ENCODE results near the gene MRC2.

MRC2 gene

GRCh38 chr17:62627219-62627903, at the start of gene MRC2:
Gene MRC2 (plus strand): TSS chr17:62627670. CDS start chr17:62627803, 133 bp downstream.
- ATAC-seq = peak; percentile 67
- TF ChIP-seq PATZ1 (CRISPR knock-in tag; IDR thresholded peaks at IDR 0.05; ENCODE audit: borderline replicate concordance) = peak; percentile 31; the same call in 1 of the 2 replicates
- 0 out of 2 replicates have a peak, but pooled peaks have one; percentile 24 for TF ChIP-seq TSHZ2 (CRISPR knock-in tag; IDR thresholded peaks at IDR 0.05)
- TF ChIP-seq ZFP3 (CRISPR knock-in tag; IDR thresholded peaks at IDR 0.05) = 0 out of 2 replicates have a peak, but pooled peaks have one; percentile 3
- TF ChIP-seq ZNF565 (CRISPR knock-in tag; conservative IDR thresholded peaks at IDR 0.05; ENCODE audit: low read depth) = no peak

GRCh38 chr17:62578757-62579487, 48.5 kb upstream of the MRC2 start:
- TF ChIP-seq SNAI2 (CRISPR knock-in tag; IDR thresholded peaks at IDR 0.05) (no peak), ISL1 (CRISPR knock-in tag; IDR thresholded peaks at IDR 0.05) (peak; percentile 88), ZC3H10 (CRISPR knock-in tag; IDR thresholded peaks at IDR 0.05) (peak; percentile 51; the same call in 1 of the 2 replicates)
- ATAC-seq = peak; percentile 70

- no peak for ATAC-seq
- no peak for TF ChIP-seq GLIS3 (CRISPR knock-in tag; IDR thresholded peaks at IDR 0.05)
- no peak for TF ChIP-seq ZNF70 (CRISPR knock-in tag; IDR thresholded peaks at IDR 0.05)
- no peak for TF ChIP-seq POU6F1 (CRISPR knock-in tag; IDR thresholded peaks at IDR 0.05; ENCODE audit: borderline replicate concordance, low read depth)
- TF ChIP-seq TSHZ2 (CRISPR knock-in tag; IDR thresholded peaks at IDR 0.05) = no peak
- no peak for TF ChIP-seq ZFP30 (CRISPR knock-in tag; IDR thresholded peaks at IDR 0.05)
- no peak for TF ChIP-seq SNAI2 (CRISPR knock-in tag; IDR thresholded peaks at IDR 0.05)
- no peak for TF ChIP-seq PATZ1 (CRISPR knock-in tag; IDR thresholded peaks at IDR 0.05; ENCODE audit: borderline replicate concordance)
- no peak for TF ChIP-seq ARNTL (CRISPR knock-in tag; IDR thresholded peaks at IDR 0.05; ENCODE audit: borderline replicate concordance, low read depth)
- TF ChIP-seq BACH2 (CRISPR knock-in tag; IDR thresholded peaks at IDR 0.05; ENCODE audit: borderline replicate concordance) = no peak
- no peak for TF ChIP-seq ISL1 (CRISPR knock-in tag; IDR thresholded peaks at IDR 0.05)
- no peak for TF ChIP-seq TCF4 (CRISPR knock-in tag; IDR thresholded peaks at IDR 0.05; ENCODE audit: borderline replicate concordance)
- TF ChIP-seq CSRNP3 (CRISPR knock-in tag; IDR thresholded peaks at IDR 0.05) = no peak
- TF ChIP-seq RARB (CRISPR knock-in tag; IDR thresholded peaks at IDR 0.05) = no peak
- no peak for TF ChIP-seq PPARA (CRISPR knock-in tag; IDR thresholded peaks at IDR 0.05; ENCODE audit: borderline replicate concordance)
- no peak for TF ChIP-seq OSR1 (CRISPR knock-in tag; IDR thresholded peaks at IDR 0.05)
Measured at GRCh38 chr17:62580947-62581346, 46.5 kb upstream of the MRC2 start.

Measured in SK-N-SH treated with all-trans-retinoic acid at 6 μM for 48 hours (cell line).